K562 (cell line): ENCODE data around the gene GEMIN5. TPM values are rescaled to one million over a fixed set of nuclear protein-coding genes. Genes with fewer than 3 reads are reported as not detected.

Source experiments
- ATAC-seq: fragments of 200-7000 bp; cut with Tn5 transposase; 3 replicates; pipeline ENCODE4 v1.9.1; 2020; ENCODE audit warnings: moderate library complexity
- BruUV-seq: library from RNA; stranded (reverse); fragments of 400-500 nt; replicated peaks from 2 replicates; lab custom pipeline; 2021; lab: Mats Ljungman, UMichigan
- CTCF ChIA-PET: fragments of 300-600 bp; formaldehyde crosslinking; extraction: SDS; loops from one replicate; lab custom pipeline; 2021; ENCODE audit warnings: low intra/inter-chr PET ratio; lab: Yijun Ruan, JAX
- POLR2A ChIA-PET: fragments of 300-600, 350-650 bp; sonication (Branson Sonifier 250); formaldehyde crosslinking; extraction: SDS; loops from one replicate; lab custom pipeline; 2021; ENCODE audit warnings: antibody characterized with exemption, inconsistent platforms; lab: Yijun Ruan, JAX
- DNase-seq, 4 experiments: peaks; one replicate each; pipeline versions ENCODE4 v3.0.0 to v3.0.0-alpha.2; 2011 to 2018; ENCODE audit warnings: low spot score in 3 of 4, mixed read lengths in 3 of 4; ENCODE audit errors: extremely low read depth in 1 of 4
- FAIRE-seq: peaks from 2 replicates; lab custom pipeline; 2011; peaks lifted over from hg19 to GRCh38; lab: Jason Lieb, UNC
- H2AFZ ChIP-seq: 2 replicates; pipeline ENCODE4 v1.6.0; 2011; ENCODE audit warnings: low read depth, low read length, control low read depth, inconsistent platforms
- H3K27ac ChIP-seq: fragments of 200-600 bp; 3 replicates; pipeline ENCODE4 v1.8.0; 2011; ENCODE audit warnings: low read depth, mild to moderate bottlenecking, control low read depth, inconsistent platforms, low read length, moderate library complexity, mixed read lengths; ENCODE audit errors: extremely low read depth
- H3K27me3 ChIP-seq, 2 experiments: fragments of 300-600 bp in 1 of 2; 2 replicates in 1 of 2; 3 replicates in 1 of 2; pipeline versions ENCODE4 v1.6.0 to v1.8.0; 2011; ENCODE audit warnings: inconsistent platforms in 2 of 2, low read length in 2 of 2, mild to moderate bottlenecking in 1 of 2, mixed read lengths in 1 of 2, moderate library complexity in 1 of 2; ENCODE audit not compliant: control insufficient read depth in 2 of 2, insufficient read depth in 2 of 2
- H3K36me3 ChIP-seq: fragments of 300-600 bp; 3 replicates; pipeline ENCODE4 v1.8.0; 2011; ENCODE audit warnings: mild to moderate bottlenecking, low read length, inconsistent platforms; ENCODE audit not compliant: control insufficient read depth, insufficient read depth
- H3K4me1 ChIP-seq, 2 experiments: fragments of 200-600 bp in 1 of 2; replicated peaks in 1 of 2; 2 replicates in 1 of 2; 3 replicates in 1 of 2; pipeline versions ENCODE4 v1.5.1 to v1.8.0; 2011; ENCODE audit warnings: inconsistent platforms in 2 of 2, low read length in 2 of 2, mild to moderate bottlenecking in 1 of 2, mixed read lengths in 1 of 2, moderate library complexity in 1 of 2; ENCODE audit not compliant: control insufficient read depth in 2 of 2, insufficient read depth in 2 of 2
- H3K4me2 ChIP-seq: 2 replicates; pipeline ENCODE4 v1.6.1; 2011; ENCODE audit warnings: low read length, control low read depth, inconsistent platforms, mixed read lengths; ENCODE audit not compliant: insufficient read depth
- H3K4me3 ChIP-seq: fragments of 200-600 bp; sonication (generic), shearing (Covaris generic); 2 replicates; pipeline ENCODE4 v1.5.1; 2016; ENCODE audit warnings: control low read depth, inconsistent platforms
- H3K79me2 ChIP-seq: fragments of 200-600 bp; 3 replicates; pipeline ENCODE4 v1.8.0; 2011; ENCODE audit warnings: low read length, inconsistent platforms; ENCODE audit not compliant: control insufficient read depth, insufficient read depth
- H3K9ac ChIP-seq, 2 experiments: 2 replicates each; pipeline versions ENCODE4 v1.6.0 to v1.6.1; 2011; ENCODE audit warnings: low read depth in 2 of 2, low read length in 2 of 2, control low read depth in 1 of 2, inconsistent platforms in 1 of 2, mild to moderate bottlenecking in 1 of 2, mixed read lengths in 1 of 2; ENCODE audit not compliant: insufficient read depth in 1 of 2
- H3K9me1 ChIP-seq: one replicate; pipeline ENCODE4 v1.6.0; 2011; ENCODE audit warnings: inconsistent platforms, mild to moderate bottlenecking, low read length, moderate library complexity; ENCODE audit not compliant: control insufficient read depth, insufficient read depth
- H3K9me3 ChIP-seq: replicated peaks from 2 replicates; pipeline ENCODE4 v1.5.1; 2011; ENCODE audit warnings: low read depth, low read length, inconsistent platforms; ENCODE audit not compliant: control insufficient read depth, insufficient read depth
- H4K20me1 ChIP-seq: replicated peaks from 2 replicates; pipeline ENCODE4 v1.6.1; 2011; ENCODE audit warnings: low read length, inconsistent platforms, mixed read lengths; ENCODE audit not compliant: control insufficient read depth, insufficient read depth
- ARID3A ChIP-seq: IDR thresholded peaks from 2 replicates; pipeline ENCODE4 v1.6.1; 2012; ENCODE audit warnings: low read depth, low read length, improper control_type of control experiment, borderline replicate concordance
- C11orf30 ChIP-seq: fragments of 450-650 bp; IDR thresholded peaks from 2 replicates; pipeline ENCODE4 v1.6.1; 2016; ENCODE audit warnings: low read depth, mild to moderate bottlenecking
- CBFA2T2 ChIP-seq: fragments of 450-650 bp; conservative IDR thresholded peaks from 2 replicates; pipeline ENCODE4 v1.6.1; 2017; ENCODE audit warnings: mild to moderate bottlenecking
- HOMEZ ChIP-seq: fragments of 250-450 bp; sonication (Bioruptor Pico); IDR thresholded peaks from 2 replicates; pipeline ENCODE4 v1.4.0; 2020; ENCODE audit warnings: mild to moderate bottlenecking, moderate library complexity
- KAT8 ChIP-seq: fragments of 450-650 bp; IDR thresholded peaks from 2 replicates; pipeline ENCODE4 v1.6.1; 2016; ENCODE audit warnings: low read depth, mild to moderate bottlenecking
- MAFF ChIP-seq: IDR thresholded peaks from 2 replicates; pipeline ENCODE4 v1.6.1; 2012; ENCODE audit warnings: low read length, improper control_type of control experiment
- MAFG ChIP-seq: fragments of 450-650 bp; conservative IDR thresholded peaks from 2 replicates; pipeline ENCODE4 v1.6.1; 2016; ENCODE audit warnings: missing genetic modification characterization, missing compliant biosample characterization
- MXI1 ChIP-seq: IDR thresholded peaks from 2 replicates; pipeline ENCODE4 v1.6.1; 2011; ENCODE audit warnings: low read depth, mild to moderate bottlenecking, improper control_type of control experiment, low read length
- NFE2 ChIP-seq: IDR thresholded peaks from 2 replicates; pipeline ENCODE4 v1.6.1; 2014; ENCODE audit warnings: antibody characterized with exemption, low read depth
- NFE2L1 ChIP-seq: fragments of 450-650 bp; IDR thresholded peaks from 2 replicates; pipeline ENCODE4 v1.6.1; 2016; ENCODE audit warnings: missing genetic modification characterization, low read depth, mild to moderate bottlenecking, missing compliant biosample characterization, moderate library complexity, borderline replicate concordance
- PATZ1 ChIP-seq: fragments of 250-450 bp; sonication (Bioruptor Pico); IDR thresholded peaks from 2 replicates; pipeline ENCODE4 v1.5.0; 2020; ENCODE audit warnings: mild to moderate bottlenecking, borderline replicate concordance
- SMC3 ChIP-seq: conservative IDR thresholded peaks from 2 replicates; pipeline ENCODE4 v1.6.1; 2011; ENCODE audit warnings: low read depth, low read length, improper control_type of control experiment; ENCODE audit not compliant: insufficient read depth
- ZNF316 ChIP-seq: fragments of 450-650 bp; IDR thresholded peaks from 2 replicates; pipeline ENCODE4 v1.6.1; 2016
- WGBS: fragments of 100-300 bp; shearing (Covaris generic); methylation state at CpG from one replicate; pipeline ENCODE4 v1.1.6; 2016; ENCODE audit warnings: low coverage, mixed read lengths; ENCODE audit not compliant: insufficient coverage; ENCODE audit errors: missing lambda C conversion rate; 5-methylcytosine and 5-hydroxymethylcytosine counted together
- in situ Hi-C: fragments of 300-500 bp; cut with MboI; formaldehyde crosslinking; loops from 4 replicates; pipeline ENCODE4 v1.15.0; 2018; ENCODE audit warnings: inconsistent platforms, mixed read lengths
- intact Hi-C: fragments of 100-400 bp; cut with micrococcal nuclease; formaldehyde crosslinking; loops from 2 replicates; pipeline ENCODE4 v1.14.2; 2022
- polyA plus RNA-seq, 8 experiments: library from polyadenylated mRNA; depleted of rRNA in 4 of 8; stranded (reverse) in 5 of 8; unstranded in 3 of 8; fragments of >200 nt; fragmentation: Nextera tagmentation in 2 of 8; fragmentation: Illumina TruSeq in 1 of 8; extraction: Ambion mirVana in 2 of 8; extraction: Trizol in 1 of 8; gene quantifications; 2 replicates each; pipeline versions ENCODE4 v1.2.1 to v1.2.3, GENCODE V29; 2011 to 2014; ENCODE audit warnings: inconsistent platforms in 1 of 8, missing spikeins in 1 of 8
- total RNA-seq, 7 experiments: library from RNA; depleted of rRNA in 6 of 7; stranded (reverse); fragments of >200 nt in 6 of 7; fragmentation: Illumina TruSeq in 2 of 7; extraction: Trizol in 2 of 7; gene quantifications; 2 replicates each; pipeline versions ENCODE4 v1.2.1 to v1.2.3, GENCODE V29; 2011 to 2021; ENCODE audit warnings: low replicate concordance in 1 of 7

The GEMIN5 gene
- total and polyA plus RNA-seq, 9 of the 15 experiments (the other 6 are each of a cell fraction or from before 2014, with no cell fraction given): 10.3 to 48.2 (median 34.7) TPM

- Histone ChIP-seq H3K27me3 (no peaks in the 10 kb centered on the region), H3K79me2 (peaks cover 68% of the 10 kb centered on the region), H3K9me1 (no peaks in the 10 kb centered on the region), H4K20me1 (0 out of 2 replicates have a peak, but pooled peaks cover 6% of the 10 kb centered on the region), H2AFZ (no peak overlapping the region), H3K27ac (0 out of 3 replicates have a peak overlapping the region, but pooled peaks have one; percentile 4), H3K9ac (no peak overlapping the region; a peak in 1 of 4 replicates), H3K36me3 (peaks cover 29% of the 10 kb centered on the region), H3K4me1 (peaks cover 15 to 32% of the 10 kb centered on the region in 2 experiments; a peak in 4 of 5 replicates), H3K4me2 (peak overlapping the region; percentile 11; the same call in 1 of the 2 replicates), H3K9me3 (no peaks in the 10 kb centered on the region), H3K4me3 (no peak overlapping the region)
- 25% methylated on average over 5 of the region's 5 CpGs for WGBS
- TF ChIP-seq SMC3 (no peak), MAFF (peak; percentile 28; the same call in 1 of the 2 replicates), NFE2L1 (tag) (peak; percentile 39; the same call in 1 of the 2 replicates), NFE2 (peak; percentile 77), HOMEZ (no peak), PATZ1 (CRISPR knock-in tag) (no peak), ZNF316 (peak; percentile 75), C11orf30 (peak; percentile 76), CBFA2T2 (no peak), MAFG (tag) (peak; percentile 78), ARID3A (no peak), MXI1 (no peak), KAT8 (no peak)
- ChIA-PET POLR2A (interaction anchor here (0.6 to 3.3 kb wide), 8 partner anchors 10 to 570 kb away, joined by 3 to 10 read pairs (median 4); no protein-coding TSS in a partner anchor), CTCF (no interaction called here)
- intact Hi-C loops (loop anchor here (5.0 kb wide), 1 partner anchor 291 kb away; no protein-coding TSS in a partner anchor), in situ Hi-C loops (no loop called here)
- peak in 1 of 4 experiments; percentile 41 for DNase-seq
- peak; percentile 37 for ATAC-seq
- peak; percentile 42 for FAIRE-seq
- BruUV-seq: no TSS peak
Observed at GRCh38 chr5:154943527-154943926, 5.5 kb upstream of the GEMIN5 start.
